Limb (tissue), 2 donors: Measurements from ENCODE around the gene TRIM65.

Source experiments
- DNase-seq, 2 donors: peaks; one replicate each; pipeline ENCODE4 v3.0.0-alpha.2; 2016; ENCODE audit errors: extremely low spot score in 2 of 2

The TRIM65 gene, protein sequence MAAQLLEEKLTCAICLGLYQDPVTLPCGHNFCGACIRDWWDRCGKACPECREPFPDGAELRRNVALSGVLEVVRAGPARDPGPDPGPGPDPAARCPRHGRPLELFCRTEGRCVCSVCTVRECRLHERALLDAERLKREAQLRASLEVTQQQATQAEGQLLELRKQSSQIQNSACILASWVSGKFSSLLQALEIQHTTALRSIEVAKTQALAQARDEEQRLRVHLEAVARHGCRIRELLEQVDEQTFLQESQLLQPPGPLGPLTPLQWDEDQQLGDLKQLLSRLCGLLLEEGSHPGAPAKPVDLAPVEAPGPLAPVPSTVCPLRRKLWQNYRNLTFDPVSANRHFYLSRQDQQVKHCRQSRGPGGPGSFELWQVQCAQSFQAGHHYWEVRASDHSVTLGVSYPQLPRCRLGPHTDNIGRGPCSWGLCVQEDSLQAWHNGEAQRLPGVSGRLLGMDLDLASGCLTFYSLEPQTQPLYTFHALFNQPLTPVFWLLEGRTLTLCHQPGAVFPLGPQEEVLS

DNA sequence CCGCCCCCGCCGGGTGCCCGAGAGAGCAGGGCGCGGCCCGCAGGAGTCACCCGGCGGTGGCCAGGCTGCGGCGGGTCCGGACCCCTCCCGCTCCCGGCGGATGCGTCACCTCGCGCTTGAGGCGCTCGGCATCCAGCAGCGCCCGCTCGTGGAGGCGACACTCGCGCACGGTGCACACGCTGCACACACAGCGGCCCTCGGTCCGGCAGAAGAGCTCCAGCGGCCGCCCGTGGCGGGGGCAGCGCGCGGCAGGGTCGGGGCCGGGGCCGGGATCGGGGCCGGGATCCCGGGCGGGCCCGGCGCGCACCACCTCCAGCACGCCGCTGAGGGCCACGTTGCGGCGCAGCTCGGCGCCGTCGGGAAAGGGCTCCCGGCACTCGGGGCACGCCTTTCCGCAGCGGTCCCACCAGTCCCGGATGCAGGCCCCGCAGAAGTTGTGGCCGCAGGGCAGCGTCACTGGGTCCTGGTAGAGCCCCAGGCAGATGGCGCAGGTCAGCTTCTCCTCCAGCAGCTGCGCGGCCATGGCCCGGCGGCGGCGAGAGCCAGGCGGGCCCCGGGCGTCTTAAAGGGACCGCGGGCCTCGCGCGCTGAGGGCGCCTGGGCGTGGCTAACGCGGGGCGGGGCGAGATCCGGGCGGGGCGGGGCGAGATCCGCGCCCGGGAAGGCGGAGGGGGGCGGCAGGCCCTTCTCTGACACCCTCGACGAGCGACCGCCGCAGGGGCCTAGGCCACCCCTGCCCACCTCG, at the start of gene TRIM65:
TSS of gene TRIM65 (minus strand) at position 537 of the 745 bp plus-strand sequence. CDS start at position 523, 14 bp downstream.
- peak; percentile 76 to 87 for DNase-seq

DNA sequence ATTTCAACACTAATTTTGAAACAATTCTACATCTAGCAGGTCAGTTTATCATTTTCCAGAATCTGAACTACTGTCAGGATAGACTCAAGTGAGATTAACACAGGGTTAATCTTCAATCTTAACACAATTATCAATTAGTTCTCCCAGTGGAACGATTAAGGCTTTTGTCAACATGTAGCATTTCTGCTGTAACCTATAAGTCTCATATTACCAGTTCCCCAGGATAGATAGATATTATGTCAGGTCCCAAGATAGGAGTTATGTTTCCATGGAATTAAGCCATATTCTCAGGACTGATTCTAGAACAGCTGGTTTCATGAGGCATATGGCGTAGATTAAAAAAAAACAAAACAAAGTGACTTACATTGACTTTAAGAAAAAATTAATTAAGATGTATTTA, 48.5 kb upstream of the TRIM65 start:
- no peak for DNase-seq

DNA sequence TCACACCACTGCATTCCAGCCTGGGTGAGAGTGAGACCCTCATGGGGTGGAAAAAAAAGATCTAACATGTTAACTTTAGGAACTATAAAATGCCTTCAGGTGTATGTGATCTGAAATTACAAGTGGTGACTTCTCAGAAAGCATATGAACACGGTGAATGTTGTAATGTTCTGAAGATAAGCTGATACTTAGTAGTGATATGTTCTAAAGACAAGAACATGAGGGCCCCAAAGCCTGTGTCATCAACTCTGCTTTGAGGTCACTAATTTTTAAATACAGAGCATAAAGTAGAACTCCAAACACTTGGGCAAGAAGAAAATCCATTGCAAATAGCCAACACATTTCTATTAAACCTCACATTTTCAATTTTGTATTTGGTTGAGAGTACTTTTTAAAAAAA, 46.7 kb upstream of the TRIM65 start:
- no peak for DNase-seq

DNA sequence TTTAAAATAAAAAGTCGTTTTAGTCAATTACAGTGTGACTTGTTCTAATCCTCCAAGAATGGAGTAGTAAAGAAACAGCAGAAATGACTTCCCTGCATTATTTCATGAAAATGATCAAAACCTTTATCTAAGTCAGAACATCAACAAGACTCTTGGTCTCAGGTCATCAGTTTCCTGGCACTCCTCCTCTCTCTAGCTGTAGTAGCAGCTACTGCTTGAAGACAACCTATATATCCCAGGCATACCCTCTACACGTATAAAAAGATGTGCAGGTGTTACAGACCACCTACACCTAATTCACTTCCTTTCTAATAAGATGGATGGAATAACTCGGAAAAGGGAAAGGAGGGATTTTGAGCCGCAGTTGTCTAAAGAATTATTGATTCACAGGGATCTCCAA, 45.7 kb upstream of the TRIM65 start:
- no peak for DNase-seq

DNA sequence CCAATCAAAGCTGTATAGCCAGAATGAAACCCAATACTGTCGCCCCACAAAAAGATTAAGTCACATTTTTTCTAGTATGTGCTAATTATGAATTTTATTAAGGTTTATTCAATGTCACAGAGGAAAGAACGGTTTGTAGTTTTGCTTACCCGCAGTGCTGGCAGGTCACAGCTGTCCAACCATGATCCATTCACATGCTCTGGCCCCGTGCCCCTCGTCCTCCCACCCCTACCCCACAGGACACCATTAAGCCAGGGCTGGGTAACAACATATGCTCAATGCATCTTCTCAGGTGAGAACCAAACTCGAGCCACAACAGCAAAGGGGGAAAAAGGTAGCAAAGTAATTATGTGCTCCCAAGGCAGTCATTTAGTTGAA, 44.7 kb upstream of the TRIM65 start:
- no peak for DNase-seq

DNA sequence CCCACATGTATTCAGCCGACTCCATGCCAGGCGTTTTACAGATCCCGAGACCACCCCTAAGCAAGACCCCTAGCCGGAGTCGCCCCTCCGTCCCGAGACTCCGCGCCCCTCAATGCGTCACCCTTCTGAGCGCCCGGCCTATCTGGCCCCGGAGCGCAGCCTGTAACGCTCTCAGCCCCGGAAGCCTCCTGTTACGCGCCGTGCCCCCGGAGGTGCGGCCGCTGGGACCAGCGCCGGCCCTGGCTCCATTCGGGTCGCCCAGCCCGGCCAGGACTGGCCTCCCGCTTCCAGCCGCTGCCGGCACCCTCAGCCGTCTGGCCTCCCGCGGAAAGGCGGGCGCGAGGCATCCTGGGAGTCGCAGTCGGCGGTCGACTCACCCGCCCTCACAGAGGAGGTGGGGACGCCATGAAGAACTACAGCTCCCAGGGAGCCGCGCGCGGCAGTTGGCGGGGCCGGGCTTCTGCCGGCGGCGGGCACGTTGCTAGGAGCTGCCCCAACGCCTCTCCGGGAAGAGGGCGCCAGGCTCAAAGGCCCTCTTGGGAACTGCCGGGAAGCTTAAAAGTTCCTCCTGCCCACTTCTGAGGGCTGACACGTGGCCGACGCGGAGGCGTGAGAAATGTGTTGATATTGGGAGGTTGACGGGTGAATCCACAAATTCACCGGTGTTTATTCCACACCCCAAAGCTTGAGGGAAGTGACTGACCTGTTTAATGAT, 44.1 kb upstream of the TRIM65 start, which contains the start of gene FBF1:
TSS of gene FBF1 (minus strand) at position 316 of the 715 bp plus-strand sequence. CDS start 2,893 bp downstream, outside the sequence.
- DNase-seq = peak; percentile 92 to 95

DNA sequence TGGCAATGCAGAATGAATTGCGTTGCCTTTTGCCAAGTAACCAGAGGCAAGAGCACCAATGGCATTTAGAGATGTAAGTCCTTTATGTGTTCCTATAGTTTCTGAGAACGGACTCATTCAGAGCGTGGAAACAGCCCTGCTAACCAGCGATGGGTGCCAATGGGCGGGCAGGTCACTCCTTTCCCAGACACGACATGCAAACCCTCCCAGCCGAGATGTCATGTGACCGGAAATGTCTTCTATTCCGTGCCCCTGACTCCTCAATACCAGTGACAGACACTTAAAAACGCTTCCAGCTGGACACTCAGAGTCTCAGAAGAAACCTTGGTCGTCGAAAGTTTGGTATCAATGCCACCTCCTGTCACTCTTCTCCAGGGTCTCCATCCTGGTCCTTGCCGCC, 40.9 kb upstream of the TRIM65 start:
- DNase-seq = no peak

DNA sequence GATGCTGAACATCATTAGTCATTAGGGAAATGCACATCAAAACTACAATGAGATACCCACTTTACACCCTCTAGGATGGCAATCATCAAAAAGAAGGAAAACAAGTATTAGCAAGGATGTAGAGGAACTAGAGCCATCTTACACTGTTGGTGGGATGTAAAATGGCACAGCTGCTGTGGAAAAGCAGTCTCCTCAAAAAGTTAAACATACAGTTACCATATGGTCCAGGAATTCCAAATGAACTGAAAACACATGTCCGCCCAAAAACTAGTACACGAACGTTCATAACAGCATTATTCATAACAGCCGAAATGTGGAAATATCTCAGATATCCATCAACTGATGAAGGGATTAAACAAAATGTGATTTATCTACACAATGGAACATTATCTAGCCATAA, 37.1 kb upstream of the TRIM65 start:
- DNase-seq = no peak

DNA sequence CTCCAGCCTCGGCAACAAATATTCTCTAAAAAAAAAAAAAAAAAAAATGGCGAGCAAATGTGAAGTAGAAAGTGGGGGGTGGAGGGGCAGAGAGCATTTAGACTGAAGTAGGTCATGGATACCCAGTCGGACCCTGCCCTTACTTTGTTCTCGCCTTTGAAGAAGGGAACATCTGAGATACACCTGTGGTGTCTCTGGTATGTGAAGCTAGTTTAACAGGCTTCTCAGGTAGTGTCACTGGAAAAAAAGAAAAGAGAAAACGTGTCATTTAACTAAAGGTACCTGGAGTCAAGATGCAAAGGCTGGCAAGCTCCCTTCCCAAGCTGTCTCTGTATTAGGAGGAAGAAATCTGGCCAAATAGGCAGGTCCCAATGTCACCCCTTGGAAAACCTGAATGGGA, 36.1 kb upstream of the TRIM65 start:
- DNase-seq = no peak

DNA sequence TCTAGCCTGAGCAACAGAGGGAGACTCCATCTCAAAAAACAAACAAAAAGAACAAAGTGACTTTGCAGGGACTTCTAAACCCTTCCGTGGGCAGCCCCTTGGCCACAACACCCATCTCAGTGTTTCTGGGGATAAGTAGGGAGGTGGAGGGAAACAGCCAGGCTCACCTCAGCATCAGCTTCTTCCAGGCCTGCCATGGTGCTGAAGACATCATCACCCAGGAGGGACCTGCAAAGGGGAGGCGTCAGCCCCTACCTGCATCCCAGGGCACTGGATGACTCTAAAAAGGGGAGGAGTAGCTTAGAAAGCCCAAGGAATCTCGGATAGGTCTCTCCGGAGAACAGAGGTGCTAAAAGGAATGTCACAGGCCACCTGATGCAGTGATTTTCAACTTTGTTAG, 34.3 kb upstream of the TRIM65 start:
- no peak for DNase-seq

DNA sequence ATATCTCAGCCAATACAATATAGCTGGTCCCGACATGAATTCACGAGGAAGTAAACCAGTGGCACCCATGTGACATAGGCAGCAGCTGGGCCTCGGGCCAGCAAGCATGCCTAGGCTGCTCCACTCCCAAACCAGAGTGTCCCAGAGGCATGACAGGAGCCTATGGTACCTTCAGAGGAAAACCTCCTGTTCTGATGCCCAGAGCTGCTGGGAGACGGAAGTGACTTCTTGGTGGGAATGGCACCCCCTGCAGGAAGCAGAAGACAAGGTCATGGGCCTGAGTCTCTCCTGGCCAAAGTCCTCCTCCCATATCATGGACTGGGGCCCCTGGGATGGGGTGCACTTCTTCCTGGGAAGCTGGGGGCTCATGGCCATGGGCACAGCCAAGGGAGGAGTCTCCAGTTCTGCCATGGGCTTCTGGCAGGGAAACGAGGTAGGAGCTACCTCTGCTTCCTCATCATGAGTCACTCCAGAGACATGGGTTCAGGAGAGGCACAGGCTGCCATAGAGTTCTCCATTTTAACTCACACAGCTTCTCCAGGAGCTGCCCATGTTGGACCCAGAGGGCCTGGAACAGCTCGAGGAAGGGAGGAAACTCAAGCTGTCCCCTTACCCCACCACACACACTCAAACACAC, 30.7 kb upstream of the TRIM65 start:
- DNase-seq = no peak

DNA sequence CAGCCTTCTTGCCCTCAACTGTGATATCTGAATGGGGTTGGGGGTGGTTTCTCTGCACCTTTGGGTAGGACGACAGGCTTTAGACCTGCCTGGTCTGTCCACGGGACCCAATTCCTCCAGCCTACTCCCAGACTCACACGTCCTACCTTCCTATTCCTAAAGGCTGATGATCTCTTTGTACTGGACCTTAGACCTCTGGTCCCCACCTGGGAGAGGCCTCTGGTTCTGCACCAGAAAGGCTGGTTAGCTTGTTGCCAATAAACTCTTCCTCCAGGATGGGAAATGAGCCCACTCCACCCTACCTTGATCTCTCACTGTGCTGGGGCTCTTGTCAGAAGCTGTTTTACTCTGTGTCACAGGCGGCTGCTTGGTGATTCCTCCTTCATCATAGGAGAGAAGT, 29.7 kb upstream of the TRIM65 start:
- DNase-seq = no peak

DNA sequence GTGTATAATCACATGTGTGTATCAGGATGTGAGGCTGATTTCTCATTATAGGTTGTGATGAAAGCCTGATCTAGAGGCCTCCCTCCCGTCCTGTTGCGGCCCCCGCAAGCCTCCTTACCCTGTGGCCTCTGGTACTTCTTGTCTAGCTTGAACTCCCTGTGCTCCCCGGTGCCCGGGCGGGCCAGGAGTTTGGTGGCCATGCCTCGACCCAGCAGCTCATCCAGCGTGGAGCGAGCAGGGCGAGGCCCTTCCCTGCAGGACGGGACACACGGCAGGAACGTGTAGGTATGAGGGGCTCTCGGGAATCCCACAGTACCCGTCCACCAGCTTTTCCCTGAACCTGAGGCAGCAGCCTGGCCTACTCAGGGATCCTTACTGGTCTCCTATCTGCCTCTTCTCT, 29.2 kb upstream of the TRIM65 start:
- no peak for DNase-seq

DNA sequence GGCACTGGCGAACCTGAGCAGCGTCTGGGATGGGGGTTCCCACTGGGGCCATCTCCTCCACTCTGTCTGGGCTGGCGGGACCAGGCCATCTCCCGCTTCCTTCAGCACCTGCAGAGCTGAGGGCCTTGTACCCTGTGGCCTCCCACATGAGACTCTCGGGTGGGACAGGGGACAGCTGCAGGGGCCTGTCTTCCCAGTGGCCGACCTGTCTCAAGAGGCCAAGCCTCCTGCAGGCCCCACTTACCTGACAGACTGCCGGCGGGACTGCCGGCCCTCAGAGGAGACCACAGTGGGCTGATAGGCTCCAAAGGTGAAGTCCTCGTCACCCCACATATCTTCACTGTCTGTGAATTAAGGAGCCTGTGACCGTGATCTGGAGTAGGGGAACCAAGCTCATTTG, 28.4 kb upstream of the TRIM65 start:
- no peak for DNase-seq

DNA sequence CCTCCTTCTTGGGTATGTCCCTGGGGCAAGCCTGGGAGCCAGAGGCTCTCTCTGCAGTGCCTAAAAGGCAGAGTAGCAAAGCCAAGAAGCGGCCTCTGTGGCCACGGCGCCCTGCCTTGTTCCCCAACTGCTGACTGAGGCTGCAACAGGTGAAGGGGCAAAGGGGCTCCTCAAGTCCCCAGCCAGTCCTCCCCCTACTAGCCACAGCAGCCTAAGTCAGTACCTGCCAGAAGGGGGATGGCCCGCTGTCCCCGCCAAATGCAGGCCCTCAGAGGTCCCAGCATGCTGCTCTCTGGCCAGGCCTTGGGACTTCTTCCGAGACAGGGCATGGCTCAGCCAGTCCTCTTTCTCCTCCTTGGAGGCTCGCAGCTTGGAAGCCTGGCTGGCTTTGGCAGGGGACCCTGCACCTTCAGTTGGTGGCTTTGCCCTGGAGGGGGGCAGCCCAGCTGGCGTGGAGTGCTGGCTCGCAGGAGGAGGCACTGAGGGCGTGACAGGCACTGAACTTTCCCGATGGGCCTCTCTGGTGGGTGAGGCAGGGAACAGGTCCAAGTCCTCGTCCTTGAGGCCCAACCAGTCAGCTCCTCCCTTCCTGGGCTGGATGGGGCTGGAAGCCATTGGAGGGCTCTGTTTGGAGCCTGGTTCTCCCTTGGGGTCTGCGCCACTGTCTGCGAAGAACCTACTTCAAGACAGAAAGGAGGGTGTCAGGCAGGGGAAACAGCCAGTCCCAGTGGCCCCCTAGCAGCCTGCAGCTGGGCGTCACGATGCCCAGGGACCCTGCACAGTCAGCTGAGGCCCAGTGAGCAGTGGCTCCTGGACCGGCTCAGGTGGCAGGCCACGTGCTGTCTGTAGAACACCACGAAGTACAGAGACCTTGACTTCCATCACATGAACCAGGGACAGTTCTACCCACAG, 26.5 kb upstream of the TRIM65 start:
- no peak for DNase-seq

DNA sequence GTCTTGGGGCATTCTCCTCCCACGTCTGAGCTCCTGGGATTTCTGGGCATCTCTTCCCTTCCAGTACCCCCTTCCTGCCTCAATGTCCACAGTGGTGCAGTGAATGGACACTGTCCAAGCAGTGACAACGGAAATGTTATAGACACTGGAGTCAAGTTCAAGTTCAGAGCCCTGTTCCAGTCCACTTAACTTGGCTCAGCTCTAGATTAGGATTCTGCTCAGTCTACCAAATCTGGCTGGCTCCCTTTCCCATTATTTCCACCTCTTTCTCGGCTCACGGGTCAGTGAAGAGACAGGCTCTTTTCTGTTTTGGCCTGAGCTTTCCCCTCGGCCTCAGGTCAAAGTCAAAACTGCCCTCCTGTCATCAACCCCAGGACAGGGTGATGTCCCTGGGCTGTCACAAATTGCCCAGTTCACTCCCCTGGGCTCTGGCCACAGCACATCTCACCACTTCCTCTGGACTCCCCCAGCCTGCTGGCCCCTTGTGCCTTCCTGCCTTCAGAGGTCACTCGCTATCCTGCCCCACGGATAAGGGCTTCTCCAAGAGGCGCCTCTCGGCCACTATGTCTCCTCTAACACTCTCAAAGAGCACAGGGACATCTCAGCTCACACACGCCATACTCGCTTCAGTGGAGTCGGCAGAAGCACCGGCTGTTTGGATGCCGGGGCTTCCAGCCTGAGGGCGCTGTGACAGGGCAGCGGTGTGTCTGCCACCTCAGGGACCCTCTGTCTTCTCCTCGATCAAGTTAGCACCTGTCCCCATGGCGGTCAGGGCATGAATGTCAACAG, 25.6 kb upstream of the TRIM65 start:
- no peak for DNase-seq

DNA sequence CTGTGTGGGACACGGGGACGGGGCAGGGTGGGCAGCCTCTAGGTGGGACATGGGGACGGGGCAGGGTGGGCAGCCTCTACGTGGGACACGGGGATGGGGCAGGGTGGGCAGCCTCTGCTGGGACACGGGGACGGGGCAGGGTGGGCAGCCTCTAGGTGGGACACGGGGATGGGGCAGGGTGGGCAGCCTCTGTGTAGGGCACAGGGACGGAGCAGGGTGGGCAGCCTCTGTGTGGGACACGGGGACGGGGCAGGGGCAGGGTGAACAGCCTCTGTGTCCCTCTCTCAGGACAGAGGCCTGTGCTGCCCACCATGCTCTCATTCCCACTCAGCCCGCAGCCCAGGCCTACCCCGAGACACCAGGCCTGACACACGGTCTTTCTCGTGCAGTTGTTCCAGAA, 24.8 kb upstream of the TRIM65 start:
- no peak for DNase-seq

DNA sequence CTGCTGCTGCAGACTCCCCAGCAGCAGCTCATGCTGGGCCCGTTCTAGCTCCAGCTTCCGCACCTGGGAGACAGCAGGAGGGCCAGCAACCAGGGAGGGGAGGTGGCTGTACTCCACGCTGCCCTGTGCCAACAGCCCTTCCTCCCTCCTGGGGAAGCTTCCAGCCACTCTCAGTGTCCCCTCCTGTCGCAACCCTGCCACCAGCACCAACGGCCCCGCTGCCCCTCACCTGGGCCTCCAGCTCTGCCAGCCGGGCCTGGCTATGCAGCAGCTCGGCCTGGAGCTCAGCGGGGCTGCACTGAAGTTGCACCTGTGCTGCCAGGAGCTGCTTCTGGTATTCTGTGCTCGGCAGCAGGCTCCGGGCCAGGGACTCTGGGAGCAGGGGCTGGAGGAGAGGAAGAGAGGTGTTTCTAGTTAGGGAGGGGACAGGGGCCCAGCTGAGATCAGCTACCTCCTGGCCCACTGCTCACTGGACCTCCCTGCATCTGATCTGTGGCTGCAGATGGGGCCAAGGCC, 23.4 kb upstream of the TRIM65 start:
- DNase-seq = no peak

DNA sequence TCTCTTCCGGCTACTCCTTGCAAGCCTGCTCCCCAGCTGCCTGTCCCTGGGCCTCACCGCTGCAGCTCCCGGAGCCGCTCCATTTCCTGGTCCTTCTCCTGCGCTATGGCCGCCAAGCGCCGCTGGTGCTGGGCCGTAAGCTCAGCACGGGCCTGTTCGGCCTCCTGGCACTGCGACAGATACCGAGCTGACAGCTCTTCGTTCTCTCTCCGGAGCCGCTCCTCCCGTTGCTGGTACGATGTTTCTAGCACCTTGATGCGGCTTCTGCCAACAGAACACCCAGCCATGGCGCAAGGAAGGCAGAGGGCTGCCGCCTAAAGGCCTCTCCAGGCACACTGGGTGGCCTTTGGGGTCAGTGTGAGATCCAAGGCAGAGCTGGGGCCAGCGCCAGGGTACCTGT, 22.9 kb upstream of the TRIM65 start:
- DNase-seq = no peak
